Mammary epithelial cell (primary cell): ENCODE measurements around the gene USP48.

Experiments used
- EZH2 ChIP-seq: IDR thresholded peaks from 2 replicates; pipeline ENCODE4 v1.6.1; 2012; ENCODE audit warnings: low read length, inconsistent platforms, borderline replicate concordance
- TF ChIP-seq, protein P1 (sequence below), 2 donors: IDR thresholded peaks in 1 of 2; conservative IDR thresholded peaks in 1 of 2; 2 replicates each; pipeline ENCODE4 v1.5.1; 2011 to 2012; ENCODE audit warnings: inconsistent platforms in 2 of 2, low read length in 2 of 2, mild to moderate bottlenecking in 2 of 2, control low read depth in 1 of 2, low read depth in 1 of 2; ENCODE audit not compliant: insufficient read depth in 1 of 2; ENCODE audit errors: extremely low read depth in 1 of 2

- TF ChIP-seq, protein P1, sequence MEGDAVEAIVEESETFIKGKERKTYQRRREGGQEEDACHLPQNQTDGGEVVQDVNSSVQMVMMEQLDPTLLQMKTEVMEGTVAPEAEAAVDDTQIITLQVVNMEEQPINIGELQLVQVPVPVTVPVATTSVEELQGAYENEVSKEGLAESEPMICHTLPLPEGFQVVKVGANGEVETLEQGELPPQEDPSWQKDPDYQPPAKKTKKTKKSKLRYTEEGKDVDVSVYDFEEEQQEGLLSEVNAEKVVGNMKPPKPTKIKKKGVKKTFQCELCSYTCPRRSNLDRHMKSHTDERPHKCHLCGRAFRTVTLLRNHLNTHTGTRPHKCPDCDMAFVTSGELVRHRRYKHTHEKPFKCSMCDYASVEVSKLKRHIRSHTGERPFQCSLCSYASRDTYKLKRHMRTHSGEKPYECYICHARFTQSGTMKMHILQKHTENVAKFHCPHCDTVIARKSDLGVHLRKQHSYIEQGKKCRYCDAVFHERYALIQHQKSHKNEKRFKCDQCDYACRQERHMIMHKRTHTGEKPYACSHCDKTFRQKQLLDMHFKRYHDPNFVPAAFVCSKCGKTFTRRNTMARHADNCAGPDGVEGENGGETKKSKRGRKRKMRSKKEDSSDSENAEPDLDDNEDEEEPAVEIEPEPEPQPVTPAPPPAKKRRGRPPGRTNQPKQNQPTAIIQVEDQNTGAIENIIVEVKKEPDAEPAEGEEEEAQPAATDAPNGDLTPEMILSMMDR (conservative IDR thresholded peaks at IDR 0.05 in 1 of 2, IDR thresholded peaks at IDR 0.05 in 1 of 2; ENCODE audit: extremely low read depth in 1 of 2, insufficient read depth in 1 of 2, low read depth in 1 of 2, low read length in 2 of 2), result no peak
- no peak for TF ChIP-seq EZH2
These were observed 23.8 kb downstream of the USP48 start for GRCh38 chr1:21759182-21759581.
